NCI-H446 treated with DMSO at 0.1 percent for 48 hours (cell line): ENCODE measurements around the gene LCAT.
"Not testable (repeated sequence)": the region's sequence is repeated elsewhere in the genome, so short reads cannot be mapped to it uniquely, and the experiment has no call there.

Experiments used
- DNase-seq: peaks from one replicate; lab custom pipeline; 2025; lab: John Stamatoyannopoulos, UW

Gene LCAT, protein sequence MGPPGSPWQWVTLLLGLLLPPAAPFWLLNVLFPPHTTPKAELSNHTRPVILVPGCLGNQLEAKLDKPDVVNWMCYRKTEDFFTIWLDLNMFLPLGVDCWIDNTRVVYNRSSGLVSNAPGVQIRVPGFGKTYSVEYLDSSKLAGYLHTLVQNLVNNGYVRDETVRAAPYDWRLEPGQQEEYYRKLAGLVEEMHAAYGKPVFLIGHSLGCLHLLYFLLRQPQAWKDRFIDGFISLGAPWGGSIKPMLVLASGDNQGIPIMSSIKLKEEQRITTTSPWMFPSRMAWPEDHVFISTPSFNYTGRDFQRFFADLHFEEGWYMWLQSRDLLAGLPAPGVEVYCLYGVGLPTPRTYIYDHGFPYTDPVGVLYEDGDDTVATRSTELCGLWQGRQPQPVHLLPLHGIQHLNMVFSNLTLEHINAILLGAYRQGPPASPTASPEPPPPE

DNA sequence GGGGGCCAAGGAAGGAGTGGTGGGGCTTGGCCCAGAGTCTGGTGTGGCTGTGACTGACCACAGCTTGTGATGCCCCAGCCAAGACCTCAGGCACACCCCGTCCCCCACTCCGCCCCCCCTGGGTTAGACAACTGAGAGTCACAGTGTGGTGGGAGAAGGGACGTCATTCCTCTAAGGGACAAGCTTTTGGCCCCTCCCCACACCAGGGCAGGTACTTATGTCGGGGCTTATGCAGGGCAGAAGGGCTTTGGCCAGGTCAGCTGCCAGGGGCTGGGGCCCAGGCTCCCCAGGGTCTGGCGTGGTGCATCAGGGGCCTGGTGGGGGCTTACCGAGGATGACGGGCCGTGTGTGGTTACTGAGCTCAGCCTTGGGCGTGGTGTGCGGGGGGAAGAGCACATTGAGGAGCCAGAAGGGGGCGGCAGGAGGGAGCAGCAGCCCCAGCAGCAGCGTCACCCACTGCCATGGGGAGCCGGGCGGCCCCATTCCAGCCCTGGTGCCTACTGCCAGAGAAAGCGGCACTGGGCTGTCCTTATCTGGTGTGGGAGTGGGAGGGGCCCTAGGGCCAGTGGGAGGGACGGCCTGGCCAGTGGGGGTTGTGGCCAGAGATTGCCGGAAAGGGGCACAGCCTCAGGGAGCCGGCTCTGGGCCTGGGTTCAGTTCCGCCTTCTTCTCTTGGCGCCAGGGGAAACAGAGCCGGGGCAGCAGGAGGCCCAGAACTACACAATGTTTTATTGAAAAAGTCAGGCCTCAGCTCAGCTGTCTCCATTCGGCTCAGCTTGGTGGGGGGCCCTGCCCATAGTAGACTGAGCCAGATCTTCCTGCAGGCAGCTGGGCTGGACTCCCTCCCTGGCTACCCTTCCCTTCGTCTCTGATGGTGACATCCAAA lies at the start of gene LCAT:
LCAT (minus strand) TSS at position 502 of the 886 bp plus-strand sequence; CDS start at position 483, 19 bp downstream.
- no peak for DNase-seq

DNA sequence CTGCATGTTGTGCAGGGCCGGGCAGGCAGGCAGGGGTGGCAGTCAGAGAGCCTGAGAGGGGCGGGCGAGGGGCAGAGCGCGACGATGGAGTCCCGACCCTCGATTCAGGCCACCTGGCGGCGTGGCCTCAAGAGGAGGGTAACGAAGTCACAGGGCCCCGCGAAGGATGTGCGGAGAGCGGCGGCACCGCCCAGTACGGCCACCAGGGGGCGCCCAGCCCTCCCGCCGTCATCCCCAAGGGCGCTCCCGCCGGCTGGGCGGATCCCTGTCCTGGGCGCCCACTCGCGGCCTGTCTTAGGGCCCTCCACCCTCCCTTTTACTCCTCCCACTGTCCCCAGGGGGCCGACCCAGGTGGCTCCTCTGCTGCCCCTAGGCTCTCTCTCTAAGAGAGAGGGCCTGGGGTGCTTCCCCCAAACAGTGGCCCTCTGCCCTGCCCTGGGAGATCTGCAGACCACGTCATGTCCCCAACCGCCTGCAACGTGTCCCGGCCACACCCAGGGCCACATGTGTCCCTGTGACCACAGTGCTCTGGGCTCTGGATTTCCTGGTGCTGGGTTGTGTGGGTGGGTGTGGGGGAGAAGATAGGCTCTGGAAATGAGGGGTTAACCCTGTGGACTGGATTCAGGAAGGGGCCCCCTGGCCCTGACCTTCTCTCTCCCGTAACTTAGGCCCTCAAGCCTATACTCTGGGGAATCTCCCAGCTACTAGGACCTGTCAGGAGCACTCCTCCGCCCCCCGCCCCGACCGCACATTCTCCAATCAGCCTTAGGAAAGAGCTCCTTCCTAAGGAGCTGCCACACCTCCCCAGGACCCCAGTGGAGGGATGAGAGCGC lies 49.5 kb upstream of the LCAT start:
- DNase-seq: no peak

DNA sequence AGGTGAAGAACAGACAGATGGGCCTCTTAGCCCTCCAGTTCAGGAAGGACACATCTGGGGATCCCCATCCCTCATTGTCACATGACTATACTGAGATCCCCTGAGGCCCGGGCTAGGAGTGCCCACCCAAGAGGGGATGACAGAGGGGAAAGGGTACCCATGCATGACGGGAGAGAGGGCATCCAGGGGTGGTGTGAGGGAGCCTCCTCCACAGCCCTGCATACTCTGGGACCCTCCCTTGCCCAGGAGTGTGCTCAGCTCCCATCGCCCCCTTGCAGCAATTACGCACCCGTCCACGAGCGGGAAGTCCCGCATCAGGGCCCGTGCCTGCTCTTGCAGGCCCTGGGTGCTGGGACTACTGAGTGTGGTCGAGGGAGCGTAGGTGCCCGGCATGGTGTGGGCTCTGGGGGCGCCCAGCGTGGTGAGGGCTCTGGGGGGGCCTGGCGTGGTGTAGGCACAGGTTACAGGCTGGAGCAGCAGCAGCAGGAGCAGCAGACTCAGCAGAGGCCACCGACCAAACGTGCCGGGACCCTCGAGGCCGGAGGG lies 48.8 kb upstream of the LCAT start:
- DNase-seq: no peak

DNA sequence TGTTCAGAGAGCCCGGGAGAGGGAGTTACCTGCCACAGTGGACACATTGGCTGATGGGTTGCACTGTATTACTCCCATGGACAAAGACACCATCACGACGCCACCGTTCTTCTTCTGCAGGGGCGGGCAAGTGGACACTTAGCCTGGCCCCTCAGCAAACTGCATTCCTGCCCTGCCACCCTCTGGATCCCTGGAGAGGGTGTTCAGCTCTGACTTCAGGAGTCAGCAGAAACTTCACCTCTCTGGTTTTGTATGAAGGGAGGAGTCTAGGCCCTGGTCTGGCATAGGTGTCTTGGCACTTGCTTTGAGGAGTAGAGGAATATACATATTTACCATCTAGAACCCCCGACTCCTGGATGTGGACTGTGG lies 46.1 kb upstream of the LCAT start:
- DNase-seq: no peak

DNA sequence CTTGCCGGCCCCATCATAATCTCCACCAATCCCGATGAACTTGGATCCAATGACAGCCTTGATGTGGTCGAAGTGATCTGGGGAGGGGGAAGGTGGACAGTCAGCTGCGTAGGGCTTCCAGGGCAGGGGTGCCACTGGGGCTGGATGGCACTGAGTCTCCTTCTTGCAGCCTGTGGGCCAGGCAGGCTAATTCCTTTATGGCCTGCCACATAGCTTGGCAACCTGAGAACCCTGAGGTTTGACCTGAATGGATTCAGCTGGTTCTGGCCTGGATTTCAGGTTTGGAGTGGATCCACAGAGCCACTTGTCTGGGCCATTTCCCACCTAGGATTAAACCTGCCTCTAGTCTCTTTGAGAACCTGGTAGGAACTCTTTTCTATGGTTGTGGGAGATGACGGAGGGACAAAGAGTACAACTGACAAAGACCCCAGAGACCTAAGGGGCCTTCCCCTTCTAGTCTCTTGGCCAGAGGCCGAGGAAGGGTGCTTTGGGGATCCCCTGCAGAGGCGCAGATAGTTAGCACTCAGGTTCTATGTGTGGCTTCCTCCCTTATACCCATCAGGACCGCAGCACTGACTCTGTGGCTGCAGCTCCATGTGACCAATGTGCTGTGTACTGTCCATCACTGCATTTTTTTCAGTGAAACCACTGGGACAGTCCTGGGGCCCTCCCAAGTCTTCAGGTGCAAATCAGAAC lies 45.5 kb upstream of the LCAT start:
- DNase-seq: no peak

DNA sequence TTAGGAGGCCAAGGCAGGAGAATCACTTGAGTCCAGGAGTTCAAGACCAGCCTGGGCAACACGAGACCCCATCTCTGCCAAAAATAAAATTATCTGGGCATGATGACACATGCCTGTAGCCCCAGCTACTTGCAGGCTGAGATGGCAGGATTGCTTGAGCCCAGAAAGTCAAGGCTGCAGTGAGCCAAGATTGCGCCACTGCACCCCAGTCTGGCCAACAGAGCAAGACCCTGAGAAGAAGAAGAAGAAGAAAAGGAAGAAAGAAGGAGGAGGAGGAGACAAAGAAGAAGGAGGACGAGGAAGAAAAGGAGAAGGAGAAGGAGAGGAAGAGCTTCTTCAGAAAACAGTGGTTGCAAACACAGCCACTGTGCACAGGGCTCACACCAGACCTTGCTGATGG lies 44.8 kb upstream of the LCAT start:
- no peak for DNase-seq

DNA sequence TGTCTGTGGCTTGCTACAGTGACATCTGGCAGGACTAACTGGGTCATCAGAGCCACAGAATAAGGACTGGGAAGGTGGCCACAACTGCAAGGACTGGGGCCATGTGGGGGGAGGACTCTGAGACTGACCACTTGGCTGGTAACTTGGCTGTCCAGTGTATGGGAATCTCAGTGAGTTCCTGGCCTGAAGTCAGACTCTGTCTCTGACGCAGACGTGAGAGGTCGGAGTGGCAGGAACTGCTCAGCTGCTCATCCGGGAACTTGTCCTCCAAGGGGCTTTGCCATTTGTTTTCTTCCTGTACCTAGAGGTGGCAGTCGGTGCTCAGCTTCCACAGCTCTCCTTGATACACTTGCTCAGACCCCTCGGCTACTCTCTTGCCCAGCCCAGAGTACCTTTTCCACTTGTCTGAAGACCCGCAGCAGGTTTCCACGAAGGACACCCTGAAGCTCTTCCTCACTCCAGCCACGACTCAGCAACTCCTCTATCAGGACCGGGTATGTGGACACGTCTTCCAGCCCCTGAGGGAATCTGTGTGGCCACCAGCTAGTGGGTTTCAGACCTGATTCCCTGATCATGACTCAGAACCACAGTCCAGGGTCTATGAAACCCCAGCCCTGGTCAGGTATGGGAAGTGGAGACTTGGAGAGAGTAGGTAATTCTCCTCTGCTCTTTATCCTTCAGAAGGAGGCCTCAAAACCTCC lies 43.7 kb upstream of the LCAT start:
- no peak for DNase-seq

DNA sequence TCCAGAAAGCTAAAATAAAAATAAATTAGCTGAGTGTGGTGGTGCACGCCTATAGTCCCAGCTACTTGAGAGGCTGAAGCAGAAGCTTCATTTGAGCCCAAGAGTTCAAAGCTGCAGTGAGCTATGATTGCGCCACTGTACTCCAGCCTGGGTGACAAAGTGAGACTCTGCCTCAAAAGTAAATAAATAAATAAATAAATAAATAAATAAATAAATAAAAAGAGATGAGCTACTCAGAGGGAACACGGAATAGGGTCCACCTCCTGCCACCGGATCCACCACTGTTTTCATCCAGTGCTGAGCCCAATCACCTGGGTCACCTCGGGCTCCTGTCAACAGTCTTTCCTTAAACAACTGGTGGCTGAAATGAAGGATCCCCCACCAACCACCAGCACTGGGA lies 43.0 kb upstream of the LCAT start:
- DNase-seq: no peak

DNA sequence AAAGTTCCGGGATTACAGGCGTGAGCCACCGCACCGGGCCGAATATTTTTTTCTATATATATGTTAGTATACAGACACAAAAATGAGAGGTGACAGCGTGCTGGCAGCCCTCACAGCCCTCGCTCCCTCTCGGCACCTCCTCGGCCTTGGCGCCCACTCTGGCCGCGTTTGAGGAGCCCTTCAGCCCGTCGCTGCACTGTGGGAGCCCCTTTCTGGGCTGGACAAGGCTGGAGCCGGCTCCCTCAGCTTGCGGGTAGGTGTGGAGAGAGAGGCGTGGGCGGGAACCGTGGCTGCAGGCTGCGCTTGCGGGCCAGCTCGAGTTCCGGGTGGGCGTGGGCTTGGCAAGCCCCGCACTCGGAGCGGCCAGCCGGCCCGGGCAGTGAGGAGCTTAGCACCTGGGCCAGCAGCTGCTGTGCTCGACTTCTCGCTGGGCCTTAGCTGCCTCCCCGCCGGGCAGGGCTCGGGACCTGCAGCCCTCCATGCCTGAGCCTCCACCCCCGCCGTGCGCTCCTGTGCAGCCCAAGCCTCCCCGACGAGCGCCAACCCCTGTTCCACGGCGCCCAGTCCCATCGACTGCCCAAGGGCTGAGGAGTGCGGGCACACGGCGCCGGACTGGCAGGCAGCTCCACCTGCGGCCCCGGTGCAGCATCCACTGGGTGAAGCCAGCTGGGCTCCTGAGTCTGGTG lies 38.2 kb upstream of the LCAT start:
- no peak for DNase-seq

DNA sequence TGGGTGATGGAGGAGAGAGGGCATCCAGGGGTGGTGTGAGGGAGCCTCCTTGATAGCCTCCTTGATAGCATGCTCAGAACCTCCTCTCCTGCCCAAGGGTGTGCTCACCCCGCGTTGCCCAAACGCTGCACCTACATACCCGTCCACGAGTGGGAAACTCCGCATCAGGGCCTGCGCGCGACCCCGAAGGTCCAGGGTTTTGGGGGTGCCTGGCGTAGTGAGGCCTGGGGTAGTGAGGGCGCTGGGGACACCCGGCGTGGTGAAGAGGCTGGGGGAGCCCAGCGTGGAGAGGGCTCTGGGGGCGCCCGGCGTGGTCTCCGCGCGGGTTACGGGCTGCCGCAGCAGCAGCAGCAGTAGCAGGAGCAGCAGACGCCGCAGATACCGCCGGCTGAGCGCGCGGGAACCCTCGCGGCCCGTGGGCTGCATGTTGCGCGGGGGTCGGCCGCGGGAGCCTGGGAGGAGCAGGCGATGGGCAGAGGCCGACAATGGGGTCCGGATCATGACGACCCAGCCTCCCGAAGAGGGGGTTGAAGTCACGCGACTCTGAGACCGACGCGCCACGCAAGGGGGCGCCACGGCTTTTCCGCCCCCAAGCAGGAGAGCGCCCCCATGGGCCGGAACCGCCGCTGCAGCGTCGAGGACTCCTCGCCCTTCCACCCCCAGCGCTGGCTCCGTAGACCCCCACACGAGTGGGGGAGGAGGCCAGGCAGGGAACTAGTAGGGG lies 36.2 kb upstream of the LCAT start, which contains the start of gene DPEP3:
DPEP3 (minus strand) TSS at position 545 of the 724 bp plus-strand sequence; CDS start at position 426, 119 bp downstream.
- DNase-seq: no peak

DNA sequence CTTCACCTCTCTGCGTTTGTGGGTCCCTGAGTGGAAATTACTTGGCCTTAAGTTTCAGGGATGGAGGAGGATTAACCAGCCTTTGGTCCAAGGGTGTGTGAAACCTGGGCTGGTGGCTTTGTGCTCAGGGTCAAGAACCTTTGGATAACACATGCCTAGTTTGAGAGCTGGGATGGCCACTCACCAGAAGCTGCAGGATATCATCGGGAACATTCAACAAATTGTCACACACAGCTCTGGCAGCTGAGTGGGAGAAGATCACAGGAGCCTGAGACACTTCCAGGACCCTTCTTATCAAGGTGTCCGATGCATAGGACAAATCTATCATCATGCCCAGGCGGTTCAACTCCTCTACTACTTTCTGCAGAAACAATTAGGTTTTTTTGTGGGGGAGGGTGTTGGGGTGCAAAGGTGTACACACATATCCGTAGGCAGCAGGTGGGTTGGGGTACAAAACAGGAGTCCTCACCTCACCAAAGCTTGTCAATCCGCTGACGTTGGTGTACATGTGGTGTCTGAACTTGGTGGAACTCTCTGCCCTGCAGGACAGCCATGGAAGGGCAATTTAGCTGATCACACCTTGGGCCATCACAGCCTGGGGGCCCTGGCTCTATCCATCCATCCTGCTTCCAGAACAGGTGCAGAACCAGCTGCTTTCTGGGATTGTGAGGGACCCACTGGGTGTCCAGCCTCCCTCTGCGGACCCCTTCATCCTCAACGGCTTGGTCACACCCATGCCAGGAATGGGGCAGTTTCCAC lies 33.7 kb upstream of the LCAT start:
- DNase-seq: no peak

DNA sequence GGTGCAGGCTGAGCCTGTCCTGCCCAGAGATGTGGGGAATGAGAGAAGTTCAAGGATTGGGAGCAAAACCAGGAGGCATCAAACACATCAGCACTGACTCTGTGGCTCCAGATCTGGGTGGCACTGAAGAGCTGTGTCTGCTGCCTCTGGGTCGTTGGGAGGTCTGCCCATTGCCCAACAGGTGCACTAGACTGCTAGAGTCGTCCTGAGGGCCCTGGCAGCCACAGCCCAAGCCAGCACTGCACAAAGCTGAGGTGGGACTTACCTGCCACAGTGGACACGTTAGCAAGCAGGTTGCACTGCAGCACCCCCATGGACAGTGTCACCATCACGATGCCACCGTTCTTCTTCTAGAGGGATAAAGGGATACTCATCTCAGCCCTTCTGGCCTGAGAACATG lies 33.1 kb upstream of the LCAT start:
- DNase-seq: no peak

DNA sequence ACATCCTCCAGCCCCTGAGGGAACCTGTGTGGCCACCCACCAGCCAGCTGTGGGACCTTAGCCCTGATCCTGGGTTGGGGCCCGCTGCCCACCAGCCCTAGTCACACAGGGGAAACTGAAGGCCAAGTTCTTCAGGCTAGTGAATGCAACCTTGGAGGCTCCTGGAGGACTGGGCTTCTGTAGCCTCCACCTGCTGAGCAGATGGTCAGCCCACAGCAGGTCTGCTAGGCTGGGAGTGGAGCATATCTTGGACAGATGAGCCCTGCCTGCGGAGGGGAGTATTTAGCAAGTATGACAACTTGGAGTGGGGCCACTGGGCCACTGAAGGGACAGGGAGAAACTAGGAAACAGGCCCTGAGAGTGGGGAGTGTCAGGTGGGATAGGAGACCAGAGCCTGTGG lies 32.3 kb upstream of the LCAT start:
- no peak for DNase-seq

DNA sequence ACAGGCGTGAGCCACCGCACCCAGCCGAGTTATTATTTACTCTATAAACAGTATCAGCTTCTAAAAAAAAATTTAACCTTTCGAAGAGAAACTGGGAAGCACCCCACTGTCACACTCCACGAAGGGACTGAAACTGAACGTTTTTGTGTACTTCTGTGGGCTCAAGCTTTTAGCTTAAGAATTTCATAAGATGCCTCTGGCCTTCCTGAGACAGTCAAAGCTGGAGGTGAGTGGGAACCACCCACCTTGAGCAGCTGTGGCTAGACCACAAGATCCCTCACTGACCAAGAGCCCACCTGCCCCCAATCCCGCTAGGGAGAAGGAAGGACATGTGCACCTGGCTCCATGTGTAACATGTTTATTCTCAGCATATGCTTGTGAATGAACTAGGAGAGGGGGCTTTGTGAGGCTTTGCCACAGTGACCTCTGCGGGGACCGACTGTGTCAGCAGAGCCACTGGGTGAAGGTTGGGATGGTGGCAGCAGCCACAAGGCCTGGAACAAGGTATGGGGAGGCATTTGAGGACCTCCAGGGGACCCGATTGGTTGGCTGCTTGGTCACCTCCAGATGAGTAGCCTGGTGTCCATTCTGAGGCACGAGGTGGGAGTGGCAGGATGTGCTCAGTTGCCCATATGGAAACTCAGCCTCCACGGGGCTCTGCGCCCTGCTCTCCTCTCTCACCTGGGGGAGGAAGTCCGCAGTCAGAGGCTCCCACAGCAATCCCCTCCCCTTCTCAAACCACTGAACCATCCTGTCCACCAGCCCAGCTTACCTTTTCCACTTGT lies 31.6 kb upstream of the LCAT start:
- DNase-seq: no peak

DNA sequence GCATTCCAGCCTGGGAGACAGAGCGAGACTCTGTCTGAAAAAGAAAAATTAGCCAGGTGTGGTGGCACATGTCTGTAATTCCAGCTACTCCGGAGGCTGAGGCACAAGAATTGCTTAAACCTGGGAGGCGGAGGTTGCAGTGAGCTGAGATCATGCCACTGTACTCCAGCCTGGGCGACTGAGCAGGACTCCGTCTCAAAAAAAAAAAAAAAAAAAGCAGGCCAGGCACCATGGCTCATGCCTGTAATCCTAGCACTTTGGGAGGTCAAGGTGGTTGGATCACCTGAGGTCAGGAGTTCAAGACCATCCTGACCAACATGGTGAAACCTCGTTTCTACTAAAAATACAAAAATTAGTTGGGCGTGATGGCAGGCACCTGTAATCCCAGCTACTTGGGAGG lies 28.4 kb upstream of the LCAT start:
- DNase-seq: not testable (repeated sequence)

DNA sequence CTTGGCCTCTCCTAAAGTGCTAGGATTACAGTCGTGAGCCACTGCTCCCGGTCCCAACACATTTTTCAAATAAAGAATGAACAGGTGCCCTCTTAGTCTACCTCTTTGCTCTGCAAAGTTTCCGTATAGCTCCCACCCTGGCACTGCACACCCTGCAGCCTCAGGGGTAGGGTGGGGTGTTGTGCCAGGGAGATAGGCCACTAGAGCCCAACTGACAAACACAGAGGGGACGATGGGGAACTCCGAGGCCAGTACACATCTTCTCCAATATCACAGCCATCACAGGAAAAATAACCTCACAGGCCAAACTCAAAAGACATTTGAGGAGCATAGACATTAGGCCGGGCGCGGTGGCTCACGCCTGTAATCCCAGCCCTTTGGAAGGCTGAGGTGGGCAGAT lies 27.2 kb upstream of the LCAT start:
- DNase-seq: no peak

DNA sequence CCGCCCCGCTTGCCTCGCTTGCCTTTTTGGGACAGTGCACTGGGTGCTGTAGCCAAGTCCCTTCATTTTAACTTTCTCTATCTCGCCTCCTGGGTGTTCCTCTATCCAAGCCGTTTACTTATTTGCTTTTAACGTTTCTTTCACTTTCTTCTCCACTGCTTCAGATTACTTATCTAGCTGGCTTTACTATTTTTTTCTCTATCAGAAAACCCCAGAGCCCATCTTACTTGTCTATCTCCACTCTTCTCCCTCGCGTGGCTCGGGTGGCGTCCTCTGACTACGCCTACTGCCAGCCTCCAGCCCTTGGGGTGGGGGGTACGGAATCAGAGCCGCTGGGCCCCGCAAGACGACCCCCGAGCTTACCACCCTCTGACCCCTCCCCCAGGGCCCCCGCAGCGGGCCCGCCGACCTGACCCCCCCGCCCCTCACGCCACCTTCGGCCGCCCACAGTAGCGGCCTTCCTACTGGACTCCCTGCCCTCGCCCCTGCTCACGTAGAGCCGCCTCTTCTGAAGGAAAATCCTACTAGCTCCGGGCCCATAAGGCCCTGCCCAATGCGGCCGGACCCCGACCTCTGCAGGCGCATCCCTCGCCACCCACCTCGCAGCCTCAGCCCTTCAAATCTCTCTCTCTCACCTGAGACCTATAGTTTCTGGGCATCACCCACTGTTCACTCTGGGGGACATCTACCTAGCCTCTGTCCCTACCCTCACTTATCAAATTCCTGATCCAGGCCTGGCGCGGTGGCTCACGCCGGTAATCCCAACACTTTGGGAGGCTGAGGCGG lies 25.5 kb upstream of the LCAT start:
- no peak for DNase-seq
